ENCODE measurements around the gene FERD3L.

FERD3L gene

GRCh38 chr7:19109000-19109946 lies 35.9 kb downstream of the FERD3L start:
- no peak for TF ChIP-seq CTCF (IDR thresholded peaks at IDR 0.05)

- TF ChIP-seq CTCF (IDR thresholded peaks at IDR 0.05), result no peak
Observed at GRCh38 chr7:19107356-19108146, 37.7 kb downstream of the FERD3L start.

GRCh38 chr7:19107081-19107355 lies 38.2 kb downstream of the FERD3L start:
- TF ChIP-seq CTCF (IDR thresholded peaks at IDR 0.05), result no peak

- no peak for TF ChIP-seq CTCF (IDR thresholded peaks at IDR 0.05)
Observed at GRCh38 chr7:19106241-19107080, 38.8 kb downstream of the FERD3L start.

GRCh38 chr7:19105546-19105945 lies 39.7 kb downstream of the FERD3L start:
- TF ChIP-seq CTCF (IDR thresholded peaks at IDR 0.05), result no peak

- no peak for TF ChIP-seq CTCF (IDR thresholded peaks at IDR 0.05)
Observed at GRCh38 chr7:19104811-19105210, 40.4 kb downstream of the FERD3L start.

- TF ChIP-seq CTCF (IDR thresholded peaks at IDR 0.05), result no peak
Observed at GRCh38 chr7:19102884-19103283, 42.3 kb downstream of the FERD3L start.

Data from LNCAP (cell line).